Cerebellar nuclear complex (tissue), 1 donor: ENCODE results near the gene RPS6KB2.
"Not testable (repeated sequence)": the region's sequence is repeated elsewhere in the genome, so short reads cannot be mapped to it uniquely, and the experiment has no call there.

Experiments
- DNase-seq, 2 experiments: peaks; one replicate each; lab custom pipeline; 2025; lab: John Stamatoyannopoulos, UW

The RPS6KB2 gene

DNA sequence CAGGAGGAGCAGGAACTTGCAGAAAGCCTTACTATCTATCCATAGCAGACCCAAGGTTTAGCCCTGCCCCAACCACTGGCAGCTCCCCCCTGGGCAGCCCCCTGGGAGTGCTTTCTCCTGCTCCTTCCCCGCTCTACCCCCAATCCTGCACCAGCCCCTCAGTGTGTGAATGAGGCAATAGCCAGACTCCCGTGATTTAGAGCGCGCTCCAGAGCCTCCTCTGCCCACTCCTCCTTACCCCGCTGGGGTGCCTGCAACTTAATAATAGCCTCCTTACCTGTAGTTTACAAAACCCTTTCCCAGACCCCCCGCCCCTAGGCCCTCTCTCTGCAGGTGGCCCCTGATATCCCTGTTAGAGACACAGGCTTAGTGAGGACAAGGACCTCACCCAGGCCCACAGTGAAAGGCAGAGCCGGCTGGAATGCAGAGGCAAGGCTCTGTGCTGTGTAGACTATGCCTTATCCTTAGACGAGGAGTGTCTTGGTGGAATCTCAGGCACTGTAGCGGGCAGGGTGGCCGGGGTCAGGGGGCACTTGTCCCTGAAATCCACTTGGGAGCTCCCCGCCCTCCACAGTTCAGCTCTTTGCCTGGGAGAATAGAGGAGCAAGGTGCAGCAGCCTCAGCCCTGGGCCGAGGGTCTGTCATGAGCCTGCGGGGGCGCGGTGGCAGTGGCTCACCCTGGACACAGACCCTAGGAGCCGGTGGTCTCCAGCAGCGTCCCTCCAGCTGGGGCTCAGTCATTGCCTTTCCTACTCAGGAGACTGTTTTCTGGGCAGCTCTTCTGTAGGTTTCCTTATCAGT, 17.1 kb upstream of the RPS6KB2 start:
- DNase-seq = no peak

DNA sequence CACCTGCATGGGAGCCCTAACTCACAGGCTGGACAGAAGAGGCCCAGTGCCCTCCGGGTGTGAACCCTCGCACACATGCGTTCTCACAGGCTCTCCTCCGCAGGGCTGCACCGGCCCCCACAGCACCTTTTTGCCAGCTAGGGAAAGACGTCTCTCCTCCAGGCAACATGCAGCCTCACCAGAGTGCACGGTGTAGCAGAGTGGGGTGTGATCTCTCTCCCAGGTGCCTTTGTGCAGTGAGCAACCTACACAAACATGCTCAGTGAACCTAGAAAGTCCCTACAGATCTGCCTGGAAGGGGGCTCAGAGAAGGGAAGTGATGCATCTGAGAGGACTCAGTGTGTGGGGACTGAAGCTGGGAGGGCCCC, 16.5 kb upstream of the RPS6KB2 start:
- DNase-seq = no peak

DNA sequence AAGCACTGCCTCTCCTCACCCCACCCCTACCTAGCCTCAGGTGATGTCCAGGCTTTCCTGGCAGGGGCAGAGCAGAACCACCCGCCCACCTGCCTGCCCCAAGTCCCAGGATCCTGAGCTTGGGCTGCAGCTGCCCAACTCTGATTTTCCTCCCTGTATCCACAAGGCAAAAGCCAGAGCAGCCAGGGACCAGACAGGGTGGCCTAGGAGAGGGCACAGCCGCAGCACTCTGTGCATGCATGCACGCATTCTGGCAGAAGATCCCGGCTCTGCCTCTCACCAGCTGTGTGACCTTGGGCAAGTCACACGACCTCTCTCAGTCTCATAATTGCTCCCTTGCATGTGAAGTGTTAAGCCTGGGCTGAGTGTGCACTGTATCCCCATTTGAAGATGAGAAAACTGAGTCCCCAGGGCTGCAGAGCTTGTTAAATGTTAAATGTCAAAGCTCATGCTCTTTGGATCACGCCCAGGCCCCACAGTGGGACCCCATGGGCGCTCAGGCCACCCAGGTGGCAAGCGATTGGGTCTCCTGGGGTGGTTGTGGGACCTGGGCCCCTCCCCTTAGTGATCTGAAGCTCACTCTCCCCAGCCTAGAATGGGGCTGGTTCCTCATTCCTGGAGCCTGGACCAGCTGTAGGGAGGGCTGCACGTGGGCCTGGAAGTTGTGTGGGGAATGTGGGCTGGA, 15.7 kb upstream of the RPS6KB2 start:
- DNase-seq = no peak

DNA sequence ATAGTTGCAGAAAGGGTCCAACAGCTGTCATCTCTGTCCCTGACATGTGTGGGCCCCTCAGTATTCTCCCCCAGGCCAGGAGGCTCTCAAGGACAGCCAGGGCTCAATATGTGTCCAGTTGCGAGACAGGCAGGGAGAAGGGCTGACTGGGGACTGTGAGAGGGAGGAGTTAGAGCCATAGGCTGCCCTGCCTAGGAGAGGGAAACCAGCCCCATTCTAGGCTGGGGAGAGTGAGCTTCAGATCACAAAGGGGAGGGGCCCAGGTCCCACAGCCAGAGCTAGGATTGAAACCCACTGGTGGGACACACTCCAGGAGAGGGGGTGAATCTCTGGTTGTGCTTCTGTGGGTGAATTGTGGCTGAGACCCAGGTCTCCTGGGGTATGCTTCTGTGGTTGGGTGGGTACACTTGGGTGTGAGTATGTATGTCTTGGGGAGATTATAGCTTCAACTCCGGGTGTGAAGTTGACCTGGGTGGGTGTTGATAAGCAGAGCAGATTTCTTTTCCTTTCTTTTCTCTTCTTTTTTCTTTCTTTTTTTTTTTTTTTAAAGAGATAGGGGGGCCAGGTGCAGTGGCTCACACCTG, 14.9 kb upstream of the RPS6KB2 start:
- DNase-seq = no peak

DNA sequence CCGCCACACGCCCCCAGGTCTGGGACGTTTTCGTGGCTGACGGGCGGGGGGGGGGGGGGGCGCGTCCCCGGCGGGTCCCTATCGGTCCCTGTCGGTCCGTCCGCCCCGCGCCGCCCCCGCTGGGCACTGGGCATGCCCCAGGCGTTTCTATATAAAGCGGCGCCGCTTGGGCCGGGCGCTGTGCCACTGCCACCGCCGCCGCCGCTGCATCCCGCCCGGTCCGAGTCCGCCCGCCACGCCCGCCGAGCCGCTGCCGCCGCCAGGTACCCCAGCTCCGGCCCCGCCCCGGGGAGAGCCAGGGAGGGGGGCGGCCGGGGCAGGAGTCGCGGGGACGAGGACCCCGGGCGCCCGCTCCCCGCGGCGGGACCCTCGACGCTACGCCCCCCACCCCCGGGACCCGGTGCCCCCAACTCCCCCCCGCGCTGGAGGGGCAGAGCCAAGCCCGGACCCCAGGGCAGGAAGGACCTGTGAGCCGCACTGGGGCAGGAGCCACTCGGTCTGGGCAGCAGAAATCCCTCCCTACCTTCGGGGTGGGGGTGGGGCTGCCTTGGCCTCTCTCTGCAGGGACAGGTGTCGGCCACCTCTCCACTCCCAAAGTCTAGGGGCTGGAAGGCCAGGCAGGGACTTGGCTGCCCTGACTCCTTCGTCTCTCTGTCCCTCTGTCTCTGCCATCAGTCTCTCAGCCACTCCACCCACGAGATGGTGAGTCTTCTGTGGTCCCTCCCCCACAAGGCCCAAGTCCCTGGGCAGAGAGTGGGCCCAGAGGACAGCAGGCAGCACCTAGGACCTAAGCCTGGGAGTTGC, 12.6 kb upstream of the RPS6KB2 start, which contains the start of gene CARNS1:
Gene CARNS1 (plus strand): TSS at position 178 of the 804 bp plus-strand sequence. CDS start 522 bp downstream, at position 700.
- DNase-seq = no peak

DNA sequence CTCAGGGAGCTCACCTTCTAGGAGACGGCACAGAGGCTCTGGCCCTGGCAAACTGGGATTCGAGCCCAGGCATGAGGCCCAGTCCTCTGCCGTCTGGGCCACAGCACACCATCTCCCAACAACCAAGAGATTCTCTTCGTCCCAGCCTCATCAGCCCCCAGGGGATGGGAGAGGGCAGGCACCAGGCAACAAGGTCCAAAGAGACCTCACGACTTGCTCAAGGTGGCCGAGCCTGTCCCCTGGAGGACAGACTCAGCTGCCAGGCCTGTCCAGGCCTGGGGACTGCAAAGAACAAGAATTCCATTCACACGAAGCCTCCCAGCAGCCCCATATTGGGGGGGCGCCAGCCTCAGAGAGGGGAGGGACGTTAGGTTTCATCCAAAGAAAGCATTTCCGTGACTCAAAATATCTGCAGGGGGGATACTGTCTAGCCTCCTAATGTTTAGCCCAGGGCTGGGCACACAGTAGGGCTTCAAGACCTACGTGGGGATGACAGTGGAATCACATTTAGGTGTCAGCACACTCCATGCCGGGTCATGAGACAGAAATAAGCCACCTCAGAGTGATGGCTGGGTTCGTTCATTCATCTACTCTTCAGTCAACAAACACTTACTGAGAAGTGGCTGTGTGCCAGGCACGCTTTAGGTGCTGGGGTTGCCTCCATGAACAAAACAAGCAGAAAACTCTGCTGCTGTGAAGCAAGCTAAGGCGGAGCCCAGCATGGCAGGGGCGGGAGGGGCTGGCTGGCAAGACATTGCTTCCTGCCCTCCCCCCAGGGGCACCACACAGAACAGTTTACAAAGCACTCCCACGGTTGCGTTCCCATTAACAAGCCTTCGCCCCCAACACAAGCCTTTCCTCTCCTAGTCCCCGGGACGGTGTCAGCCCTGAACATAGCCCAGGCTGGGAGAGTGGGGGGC, 11.6 kb upstream of the RPS6KB2 start:
- no peak for DNase-seq

DNA sequence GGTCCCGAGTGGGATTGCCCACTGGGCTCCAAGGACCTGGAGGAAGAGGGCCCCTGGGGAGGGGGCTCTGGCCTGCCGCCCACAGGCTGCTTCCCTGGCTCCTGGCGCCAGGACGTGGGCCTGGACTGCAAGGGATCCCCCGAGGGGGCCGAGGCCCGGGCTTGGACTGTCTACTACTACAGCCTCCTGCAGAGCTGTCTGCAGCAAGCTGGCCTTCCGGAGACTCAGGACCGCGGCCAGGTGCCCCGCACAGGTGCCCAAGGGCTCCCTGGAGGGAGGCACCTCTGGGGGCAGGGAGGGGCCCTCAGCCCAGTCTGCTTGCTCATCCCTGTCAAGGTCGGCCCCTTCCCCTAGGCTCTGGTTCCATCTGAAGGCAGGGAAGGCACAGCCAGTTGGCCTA, 10.9 kb upstream of the RPS6KB2 start:
- DNase-seq = no peak

DNA sequence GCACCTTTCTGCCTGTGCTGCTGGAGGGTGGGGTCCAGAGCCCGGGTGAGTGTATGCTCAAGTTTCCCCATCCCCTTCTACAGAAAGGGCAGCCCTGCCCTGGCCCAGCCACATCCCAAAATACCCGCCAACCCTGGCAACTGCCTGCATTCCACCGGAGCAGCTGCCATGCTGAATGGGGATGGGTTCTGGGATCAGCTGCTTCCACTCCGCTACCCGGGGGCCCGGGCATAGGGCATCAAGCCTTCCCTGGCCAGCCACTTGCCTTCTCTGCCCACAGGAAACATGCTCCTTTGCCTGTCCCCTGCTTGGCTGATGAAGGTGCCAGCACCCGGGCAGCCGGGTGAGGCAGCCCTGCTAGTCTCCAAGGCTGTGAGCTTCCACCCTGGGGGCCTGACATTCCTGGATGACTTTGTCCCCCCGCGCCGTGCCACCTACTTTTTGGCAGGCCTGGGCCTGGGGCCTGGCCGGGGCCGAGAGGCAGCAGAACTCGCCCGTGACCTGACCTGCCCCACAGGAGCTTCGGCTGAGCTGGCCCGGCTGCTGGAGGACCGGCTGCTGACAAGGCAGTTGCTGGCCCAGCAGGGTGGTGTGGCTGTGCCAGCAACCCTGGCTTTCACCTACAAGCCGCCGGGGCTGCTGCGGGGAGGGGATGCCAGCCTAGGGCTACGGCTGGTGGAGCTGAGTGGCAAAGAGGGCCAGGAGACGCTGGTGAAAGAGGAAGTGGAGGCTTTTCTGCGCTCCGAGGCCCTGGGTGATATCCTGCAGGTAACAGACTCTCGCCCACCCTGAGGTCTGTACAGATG, 9.6 kb upstream of the RPS6KB2 start:
- DNase-seq = peak in 1 of 2 experiments; percentile 53

DNA sequence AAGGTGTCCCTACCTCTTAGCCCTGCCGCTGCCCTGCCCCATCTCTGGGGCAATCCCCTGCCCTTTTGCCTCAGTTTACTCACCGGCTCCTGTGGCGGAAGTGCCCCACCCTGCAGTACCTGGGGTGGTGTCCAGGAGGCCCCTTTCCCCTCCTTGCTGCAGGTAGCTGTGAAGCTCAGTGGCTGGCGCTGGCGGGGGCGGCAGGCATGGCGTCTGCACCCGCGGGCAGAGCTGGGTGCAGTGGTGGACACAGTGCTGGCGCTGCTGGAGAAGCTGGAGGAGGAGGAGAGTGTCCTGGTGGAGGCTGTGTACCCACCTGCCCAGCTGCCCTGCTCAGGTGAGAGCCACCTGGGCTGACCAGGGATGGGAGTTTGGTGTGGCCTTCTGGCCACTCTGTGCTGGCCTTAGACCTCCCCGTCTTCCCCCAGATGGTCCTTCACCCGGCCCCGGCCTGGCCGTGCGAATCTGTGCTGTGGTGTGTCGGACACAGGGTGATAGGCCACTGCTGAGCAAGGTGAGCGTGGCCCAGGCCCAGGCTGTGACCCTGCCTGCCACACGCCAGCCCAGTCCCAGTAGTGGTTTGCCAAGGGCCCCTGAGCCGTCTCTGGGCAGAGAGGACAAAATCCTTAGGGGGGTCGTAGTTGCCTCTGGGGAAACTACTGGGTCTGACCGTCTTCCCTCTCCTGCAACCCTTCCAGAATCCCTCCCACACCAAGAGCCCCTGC, 8.8 kb upstream of the RPS6KB2 start:
- no peak for DNase-seq

DNA sequence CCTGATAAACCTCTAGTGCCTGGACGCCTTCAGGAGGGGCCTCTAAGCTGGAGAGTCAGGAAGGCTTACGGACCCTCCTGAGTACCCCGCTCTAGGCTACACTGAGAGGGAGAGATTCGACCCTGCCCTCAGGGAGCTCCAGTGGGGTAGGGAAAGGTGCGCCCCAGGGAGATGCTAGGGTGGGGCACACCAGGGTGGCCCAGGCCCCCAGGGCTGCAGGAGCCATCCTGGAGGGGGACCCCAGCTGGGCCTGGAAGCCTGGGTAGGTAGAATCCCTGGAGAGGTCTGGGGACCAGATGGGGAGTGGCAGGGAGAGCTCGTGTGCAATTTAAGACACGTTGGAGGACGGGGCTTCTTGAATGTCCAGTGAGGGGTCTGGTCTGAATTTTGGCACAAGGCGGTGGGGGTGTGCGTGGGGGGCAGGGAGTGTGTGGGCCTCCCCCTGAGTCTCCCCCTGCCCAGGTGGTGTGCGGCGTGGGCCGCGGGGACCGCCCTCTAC, 8.1 kb upstream of the RPS6KB2 start:
- DNase-seq = no peak

DNA sequence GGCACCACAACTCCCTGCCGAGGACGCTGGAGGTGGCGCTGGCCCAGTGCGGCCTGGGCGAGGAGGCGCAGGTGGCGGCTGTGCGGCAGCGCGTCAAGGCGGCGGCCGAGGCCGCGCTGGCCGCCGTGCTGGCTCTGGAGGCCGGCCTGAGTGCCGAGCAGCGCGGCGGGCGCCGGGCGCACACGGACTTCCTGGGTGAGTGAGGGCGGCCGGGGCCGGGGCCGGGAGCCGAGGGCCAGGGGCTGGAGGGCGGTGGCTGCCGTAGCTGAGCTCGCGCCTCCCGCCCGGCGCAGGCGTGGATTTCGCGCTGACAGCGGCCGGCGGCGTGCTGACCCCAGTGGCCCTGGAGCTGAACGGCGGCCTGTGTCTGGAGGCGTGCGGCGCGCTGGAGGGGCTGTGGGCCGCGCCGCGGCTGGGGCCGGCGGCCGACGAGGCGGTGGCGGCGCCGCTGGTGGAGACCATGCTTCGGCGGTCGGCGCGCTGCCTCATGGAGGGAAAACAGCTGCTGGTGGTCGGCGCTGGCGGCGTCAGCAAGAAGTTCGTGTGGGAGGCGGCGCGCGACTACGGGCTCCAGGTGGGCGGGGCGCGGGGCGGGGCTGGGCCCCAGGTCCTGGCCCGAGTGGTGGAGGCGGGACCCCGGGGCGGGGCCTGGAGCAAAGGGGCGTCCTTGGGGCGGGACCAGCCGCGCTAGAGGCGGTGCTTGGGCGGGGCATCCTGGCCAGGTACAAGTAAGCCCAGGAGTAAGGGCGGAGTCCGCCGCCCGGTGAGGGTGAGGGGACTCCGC, 7.5 kb upstream of the RPS6KB2 start:
- peak; percentile 32 to 76 for DNase-seq

DNA sequence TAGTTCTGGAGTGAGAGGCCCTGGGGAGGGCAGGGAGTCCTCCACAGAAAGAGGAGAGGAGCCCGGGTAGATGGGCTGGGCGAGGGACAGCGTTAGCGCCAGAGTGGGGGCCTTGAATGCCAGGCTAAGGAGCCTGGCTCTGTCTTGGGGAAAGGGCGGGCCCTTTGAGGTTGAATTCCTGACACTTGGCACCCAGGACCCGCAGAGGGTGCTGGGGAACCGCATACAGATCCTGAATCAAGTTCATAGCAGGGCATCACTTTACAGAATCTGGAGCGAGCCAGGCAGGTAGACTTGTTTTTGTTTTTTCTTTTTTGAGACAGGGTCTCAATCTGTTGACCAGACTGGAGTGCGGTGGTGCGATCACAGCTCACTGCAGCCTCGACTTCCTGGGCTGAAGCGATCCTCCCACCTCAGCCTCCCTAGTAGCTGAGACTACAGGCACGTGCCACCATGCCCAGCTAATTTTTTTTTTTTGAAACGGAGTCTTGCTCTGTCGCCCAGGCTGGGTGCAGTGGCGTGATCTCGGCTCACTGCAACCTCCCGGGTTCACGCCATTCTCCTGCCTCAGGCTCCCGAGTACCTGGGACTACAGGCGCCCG, 6.8 kb upstream of the RPS6KB2 start:
- no peak for DNase-seq

DNA sequence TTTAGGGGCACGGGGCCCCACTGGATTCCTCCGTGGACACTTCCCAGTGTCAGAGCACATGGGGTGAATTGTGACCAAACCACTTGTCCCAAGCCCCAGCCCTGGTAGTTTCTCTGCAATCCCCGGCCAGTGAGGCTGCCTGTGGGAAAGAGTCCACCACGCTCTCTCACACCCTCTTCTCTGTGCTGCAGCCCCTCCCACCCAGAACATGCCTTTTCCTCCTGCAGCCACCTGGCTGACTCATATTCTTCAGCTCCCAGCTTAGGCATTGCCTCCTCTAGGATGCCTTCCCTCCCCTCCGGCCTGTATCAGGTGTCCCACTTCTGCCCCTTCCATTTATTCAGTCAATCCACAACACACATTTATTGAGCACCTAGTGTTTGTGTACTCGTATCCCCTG, 5.4 kb upstream of the RPS6KB2 start:
- DNase-seq = no peak

DNA sequence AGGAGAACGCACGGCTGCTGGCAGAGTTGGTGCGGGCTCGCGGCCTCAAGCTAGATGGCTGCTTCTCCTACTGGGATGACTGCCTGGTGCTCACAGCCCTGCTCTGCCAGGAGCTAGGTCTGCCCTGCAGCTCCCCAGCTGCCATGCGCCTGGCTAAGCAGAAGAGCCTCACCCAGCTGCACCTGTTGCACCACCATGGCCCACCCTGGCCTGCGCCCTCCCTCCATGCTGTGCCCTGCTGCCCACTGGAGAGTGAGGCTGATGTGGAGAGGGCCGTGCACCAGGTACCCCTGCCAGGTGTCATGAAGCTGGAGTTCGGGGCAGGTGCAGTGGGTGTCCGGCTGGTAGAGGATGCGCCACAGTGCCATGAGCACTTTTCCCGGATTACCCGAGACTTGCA, 4.8 kb upstream of the RPS6KB2 start:
- no peak for DNase-seq

DNA sequence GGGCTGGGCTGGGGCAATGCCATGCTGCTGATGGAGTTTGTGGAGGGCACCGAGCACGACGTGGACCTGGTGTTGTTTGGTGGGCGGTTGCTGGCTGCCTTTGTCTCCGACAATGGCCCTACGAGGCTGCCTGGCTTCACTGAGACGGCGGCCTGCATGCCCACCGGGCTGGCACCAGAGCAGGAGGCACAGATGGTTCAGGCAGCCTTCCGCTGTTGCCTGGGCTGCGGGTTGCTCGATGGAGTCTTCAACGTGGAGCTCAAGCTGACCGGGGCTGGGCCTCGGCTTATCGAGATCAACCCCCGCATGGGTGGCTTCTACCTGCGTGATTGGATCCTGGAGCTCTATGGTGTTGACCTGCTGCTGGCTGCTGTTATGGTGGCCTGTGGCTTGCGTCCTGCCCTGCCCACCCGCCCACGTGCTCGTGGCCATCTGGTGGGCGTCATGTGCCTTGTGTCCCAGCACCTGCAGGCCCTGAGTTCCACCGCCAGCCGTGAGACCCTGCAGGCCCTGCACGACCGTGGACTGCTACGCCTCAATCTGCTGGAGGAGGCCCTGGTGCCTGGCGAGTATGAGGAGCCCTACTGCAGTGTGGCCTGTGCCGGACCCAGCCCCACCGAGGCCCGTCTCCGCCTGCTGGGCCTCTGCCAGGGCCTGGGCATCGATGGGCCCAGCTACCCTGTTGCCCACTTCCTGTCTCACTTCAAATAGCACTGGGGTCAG, 4.2 kb upstream of the RPS6KB2 start:
- no peak for DNase-seq

DNA sequence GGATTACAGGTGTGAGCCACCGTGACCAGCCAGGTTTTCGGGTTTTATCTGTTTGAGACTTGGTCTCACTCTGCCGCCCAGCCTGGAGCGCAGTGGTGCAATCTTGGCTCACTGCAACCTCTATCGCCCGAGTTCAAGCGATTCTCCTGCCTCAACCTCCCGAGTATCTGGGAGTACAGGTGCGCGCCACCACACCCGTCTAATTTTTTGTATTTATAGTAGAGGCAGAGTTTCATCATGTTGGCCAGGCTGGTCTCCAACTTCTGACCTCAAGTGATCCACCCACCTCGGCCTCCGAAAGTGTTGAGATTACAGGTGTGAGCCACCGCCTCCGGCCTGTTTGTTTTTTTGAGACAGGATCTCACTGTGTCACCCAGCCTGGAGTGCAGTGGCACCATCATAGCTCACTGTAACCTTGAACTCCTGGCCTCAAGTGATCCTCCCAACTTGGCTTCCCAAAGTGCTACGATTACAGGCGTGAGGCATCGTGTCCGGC, 882 bp upstream of the RPS6KB2 start:
- not testable (repeated sequence) for DNase-seq

DNA sequence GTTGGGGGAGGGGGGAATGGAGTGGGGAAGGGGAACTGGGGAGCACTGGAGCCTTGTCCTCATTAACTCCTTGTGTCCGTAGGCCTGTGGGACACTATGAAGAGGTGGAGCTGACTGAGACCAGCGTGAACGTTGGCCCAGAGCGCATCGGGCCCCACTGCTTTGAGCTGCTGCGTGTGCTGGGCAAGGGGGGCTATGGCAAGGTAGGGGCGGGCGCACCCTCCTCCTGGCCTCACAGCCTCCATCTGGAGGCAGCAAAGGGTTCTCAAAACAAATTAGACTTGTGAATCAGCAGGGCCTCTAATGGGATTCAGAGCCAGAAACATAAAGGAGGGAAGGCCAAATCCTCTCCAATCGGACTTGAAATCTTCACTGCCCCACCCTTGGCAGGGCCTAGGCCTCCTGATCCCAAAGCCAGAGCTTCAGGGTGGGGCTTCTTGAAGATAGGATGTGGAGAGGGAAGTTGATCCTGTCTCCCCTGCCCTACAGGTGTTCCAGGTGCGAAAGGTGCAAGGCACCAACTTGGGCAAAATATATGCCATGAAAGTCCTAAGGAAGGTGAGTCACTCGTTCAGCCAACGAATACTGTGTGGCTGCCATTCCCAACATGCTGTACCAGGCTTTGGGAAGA, 859 bp downstream of the RPS6KB2 start:
- DNase-seq = no peak
